Mesenchymal stem cell (in vitro differentiated cells and primary cell): Measurements from ENCODE around the gene AFDN.

Source experiments
- DNase-seq: peaks from one replicate; pipeline ENCODE4 v3.0.0-alpha.2; 2013
- H2AFZ ChIP-seq: one replicate; pipeline ENCODE4 v1.6.1; 2013; ENCODE audit warnings: low read depth, mild to moderate bottlenecking, control low read depth, inconsistent platforms, low read length, moderate library complexity
- H2AK5ac ChIP-seq: 2 replicates; pipeline ENCODE4 v1.6.1; 2013; ENCODE audit warnings: low read length, moderate library complexity, mild to moderate bottlenecking, inconsistent platforms; ENCODE audit not compliant: severe bottlenecking
- H2BK120ac ChIP-seq: one replicate; pipeline ENCODE4 v1.6.1; 2013; ENCODE audit warnings: low read depth, mild to moderate bottlenecking, inconsistent platforms, low read length, moderate library complexity
- H2BK12ac ChIP-seq, 2 experiments: one replicate each; pipeline ENCODE4 v1.6.1; 2013; ENCODE audit warnings: inconsistent platforms in 2 of 2, low read length in 2 of 2, mild to moderate bottlenecking in 2 of 2, moderate library complexity in 2 of 2, control low read depth in 1 of 2
- H2BK15ac ChIP-seq: one replicate; pipeline ENCODE4 v1.6.1; 2013; ENCODE audit warnings: mild to moderate bottlenecking, low read depth, inconsistent platforms; ENCODE audit not compliant: poor library complexity, severe bottlenecking
- H2BK5ac ChIP-seq: 2 replicates; pipeline ENCODE4 v1.6.1; 2013; ENCODE audit warnings: low read depth, mild to moderate bottlenecking, low read length, control low read depth, inconsistent platforms; ENCODE audit not compliant: poor library complexity, severe bottlenecking
- H3K14ac ChIP-seq, 2 experiments: one replicate each; pipeline ENCODE4 v1.6.1; 2013; ENCODE audit warnings: inconsistent platforms in 2 of 2, low read length in 2 of 2, control low read depth in 1 of 2, mild to moderate bottlenecking in 1 of 2, moderate library complexity in 1 of 2
- H3K18ac ChIP-seq, 2 experiments: one replicate each; pipeline ENCODE4 v1.6.1; 2013; ENCODE audit warnings: inconsistent platforms in 2 of 2, low read length in 2 of 2, control low read depth in 1 of 2, low read depth in 1 of 2, mild to moderate bottlenecking in 1 of 2
- H3K23ac ChIP-seq, 2 experiments: one replicate each; pipeline ENCODE4 v1.6.1; 2013; ENCODE audit warnings: inconsistent platforms in 2 of 2, low read length in 2 of 2, mild to moderate bottlenecking in 2 of 2, moderate library complexity in 2 of 2, control low read depth in 1 of 2
- H3K27ac ChIP-seq: 2 replicates; pipeline ENCODE4 v1.5.1; 2013; ENCODE audit warnings: mild to moderate bottlenecking, moderate library complexity, low read length, control low read depth, inconsistent platforms; ENCODE audit not compliant: poor library complexity, severe bottlenecking
- H3K27me3 ChIP-seq, 2 experiments: 2 replicates each; pipeline versions ENCODE4 v1.6.1 to v1.7.0; 2013; ENCODE audit warnings: low read length in 2 of 2, mild to moderate bottlenecking in 2 of 2, moderate library complexity in 2 of 2, control low read depth in 1 of 2, inconsistent platforms in 1 of 2; ENCODE audit not compliant: control insufficient read depth in 1 of 2, insufficient read depth in 1 of 2
- H3K36me3 ChIP-seq, 2 experiments: 2 replicates each; pipeline versions ENCODE4 v1.6.1 to v1.7.0; 2013; ENCODE audit warnings: low read length in 2 of 2, control low read depth in 1 of 2, inconsistent platforms in 1 of 2, low read depth in 1 of 2, mild to moderate bottlenecking in 1 of 2; ENCODE audit not compliant: insufficient read depth in 2 of 2, control insufficient read depth in 1 of 2
- H3K4ac ChIP-seq, 2 experiments: one replicate each; pipeline ENCODE4 v1.6.1; 2013; ENCODE audit warnings: inconsistent platforms in 2 of 2, low read length in 2 of 2, mild to moderate bottlenecking in 2 of 2, moderate library complexity in 2 of 2, control low read depth in 1 of 2, low read depth in 1 of 2
- H3K4me1 ChIP-seq: 2 replicates; pipeline ENCODE4 v1.6.1; 2013; ENCODE audit warnings: low read depth, low read length, control low read depth; ENCODE audit not compliant: control insufficient read depth, insufficient read depth
- H3K4me2 ChIP-seq: 2 replicates; pipeline ENCODE4 v1.6.1; 2013; ENCODE audit warnings: low read length, mild to moderate bottlenecking, inconsistent platforms; ENCODE audit not compliant: poor library complexity, severe bottlenecking
- H3K4me3 ChIP-seq, 2 experiments: 2 replicates each; pipeline versions ENCODE4 v1.5.1 to v1.7.0; 2013; ENCODE audit warnings: low read length in 2 of 2, mild to moderate bottlenecking in 2 of 2, control low read depth in 1 of 2, low read depth in 1 of 2; ENCODE audit not compliant: insufficient read depth in 1 of 2
- H3K79me1 ChIP-seq: replicated peaks from 2 replicates; pipeline ENCODE4 v1.6.1; 2013; ENCODE audit warnings: mild to moderate bottlenecking, control low read depth, low read length, inconsistent platforms; ENCODE audit not compliant: poor library complexity, severe bottlenecking
- H3K9ac ChIP-seq: 2 replicates; pipeline ENCODE4 v1.7.0; 2013; ENCODE audit warnings: mild to moderate bottlenecking, low read length, moderate library complexity
- H3K9me3 ChIP-seq: 2 replicates; pipeline ENCODE4 v1.7.0; 2013; ENCODE audit warnings: mild to moderate bottlenecking, low read length; ENCODE audit not compliant: control insufficient read depth
- H4K8ac ChIP-seq: one replicate; pipeline ENCODE4 v1.6.1; 2013; ENCODE audit warnings: inconsistent platforms, mild to moderate bottlenecking, low read length, moderate library complexity
- H4K91ac ChIP-seq: one replicate; pipeline ENCODE4 v1.6.1; 2013; ENCODE audit warnings: mild to moderate bottlenecking, low read length, inconsistent platforms
- WGBS: methylation state at CpG from one replicate; pipeline ENCODE4 v1.1.7; 2013; ENCODE audit warnings: mixed read lengths; 5-methylcytosine and 5-hydroxymethylcytosine counted together

Gene AFDN

GRCh38 chr6:167791091-167791779 lies 35.5 kb upstream of the AFDN start:
- H3K4ac ChIP-seq: no peak overlapping the region
- H2BK5ac ChIP-seq: no peak overlapping the region
- H3K27me3 ChIP-seq: peaks cover 5 to 20% of the 10 kb centered on the region in 2 experiments
- H3K4me2 ChIP-seq: no peak overlapping the region
- peak overlapping the region in 1 of 2 experiments; percentile 99 for H3K14ac ChIP-seq
- H4K91ac ChIP-seq: no peak overlapping the region
- H3K27ac ChIP-seq: no peak overlapping the region
- no peak overlapping the region for H3K9ac ChIP-seq
- H2AFZ ChIP-seq: no peak overlapping the region
- no peaks in the 10 kb centered on the region for H3K4me1 ChIP-seq
- H2BK15ac ChIP-seq: no peak overlapping the region
- H3K18ac ChIP-seq: no peak overlapping the region
- no peaks in the 10 kb centered on the region for H3K9me3 ChIP-seq
- H3K4me3 ChIP-seq: no peak overlapping the region
- no peak overlapping the region for H4K8ac ChIP-seq
- no peak overlapping the region for H3K23ac ChIP-seq
- no peak overlapping the region for H2BK120ac ChIP-seq
- H3K36me3 ChIP-seq: no peaks in the 10 kb centered on the region
- DNase-seq: no peak
- no peak overlapping the region for H2BK12ac ChIP-seq
- no peak overlapping the region for H2AK5ac ChIP-seq
- no peaks in the 10 kb centered on the region for H3K79me1 ChIP-seq
- 94% methylated on average over 9 of the region's 11 CpGs for WGBS

GRCh38 chr6:167791780-167792478 lies 34.8 kb upstream of the AFDN start:
- Histone ChIP-seq H3K9ac (no peak overlapping the region), H3K4me1 (no peaks in the 10 kb centered on the region), H3K27ac (no peak overlapping the region), H3K4me2 (no peak overlapping the region), H3K79me1 (no peaks in the 10 kb centered on the region), H3K14ac (no peak overlapping the region), H2BK5ac (no peak overlapping the region), H3K18ac (no peak overlapping the region), H3K4ac (no peak overlapping the region), H3K4me3 (no peak overlapping the region), H2BK15ac (no peak overlapping the region), H4K91ac (no peak overlapping the region), H2AFZ (no peak overlapping the region), H3K27me3 (peaks cover 5 to 26% of the 10 kb centered on the region in 2 experiments), H2BK120ac (no peak overlapping the region), H3K9me3 (no peaks in the 10 kb centered on the region), H3K23ac (no peak overlapping the region), H3K36me3 (no peaks in the 10 kb centered on the region), H2AK5ac (no peak overlapping the region), H2BK12ac (no peak overlapping the region), H4K8ac (no peak overlapping the region)
- DNase-seq: no peak
- 84% methylated on average over 10 of the region's 13 CpGs for WGBS

GRCh38 chr6:167793421-167793820 lies 33.3 kb upstream of the AFDN start:
- Histone ChIP-seq H3K18ac (no peak overlapping the region), H3K27ac (no peak overlapping the region), H3K27me3 (peaks cover 5 to 38% of the 10 kb centered on the region in 2 experiments), H3K9ac (no peak overlapping the region), H4K8ac (no peak overlapping the region), H2BK15ac (no peak overlapping the region), H3K23ac (no peak overlapping the region), H2BK12ac (no peak overlapping the region), H2AK5ac (no peak overlapping the region), H2BK120ac (no peak overlapping the region), H3K4ac (no peak overlapping the region), H3K4me2 (no peak overlapping the region), H3K4me3 (no peak overlapping the region), H4K91ac (no peak overlapping the region), H2AFZ (peak overlapping the region; percentile 2), H3K79me1 (no peaks in the 10 kb centered on the region), H3K4me1 (no peaks in the 10 kb centered on the region), H3K36me3 (no peaks in the 10 kb centered on the region), H3K14ac (no peak overlapping the region), H2BK5ac (no peak overlapping the region), H3K9me3 (no peaks in the 10 kb centered on the region)
- 76% methylated on average over 7 of the region's 9 CpGs for WGBS
- no peak for DNase-seq
